SK-N-SH (cell line): ENCODE measurements around the gene SHB.

Experiments used
- ELF1 ChIP-seq: IDR thresholded peaks from 2 replicates; pipeline ENCODE4 v1.4.0; 2012
- EP300 ChIP-seq, 2 experiments: IDR thresholded peaks; 2 replicates each; pipeline versions ENCODE4 v1.4.0 to v1.6.1; 2012; ENCODE audit warnings: borderline replicate concordance in 1 of 2, low read depth in 1 of 2, low read length in 1 of 2
- EZH2phosphoT487 ChIP-seq: fragments of 200-600 bp; sonication (generic); IDR thresholded peaks from 2 replicates; pipeline ENCODE4 v1.6.1; 2017; ENCODE audit warnings: low read depth, mixed run types, mild to moderate bottlenecking, antibody characterized with exemption, moderate library complexity, borderline replicate concordance
- FOXJ3 ChIP-seq: sonication (generic); formaldehyde crosslinking; IDR thresholded peaks from 2 replicates; pipeline ENCODE4 v1.5.1; 2020; ENCODE audit warnings: mild to moderate bottlenecking, missing genetic modification reagents
- JUND ChIP-seq: IDR thresholded peaks from 2 replicates; pipeline ENCODE4 v1.4.0; 2012
- MAX ChIP-seq: IDR thresholded peaks from 2 replicates; pipeline ENCODE4 v1.4.0; 2012; ENCODE audit warnings: low read depth
- MXI1 ChIP-seq: IDR thresholded peaks from 2 replicates; pipeline ENCODE4 v1.6.1; 2012; ENCODE audit warnings: mild to moderate bottlenecking, low read depth, low read length, improper control_type of control experiment
- NFIC ChIP-seq: IDR thresholded peaks from 2 replicates; pipeline ENCODE4 v1.4.0; 2012; ENCODE audit warnings: borderline replicate concordance
- RCOR1 ChIP-seq: fragments of 150-350 bp; IDR thresholded peaks from 2 replicates; pipeline ENCODE4 v1.6.1; 2017; ENCODE audit warnings: antibody characterized with exemption, low read length
- RFX5 ChIP-seq: IDR thresholded peaks from 2 replicates; pipeline ENCODE4 v1.6.1; 2012; ENCODE audit warnings: mild to moderate bottlenecking, improper control_type of control experiment, low read length
- TCF12 ChIP-seq: IDR thresholded peaks from 2 replicates; pipeline ENCODE4 v1.4.0; 2012
- TEAD4 ChIP-seq: IDR thresholded peaks from 2 replicates; pipeline ENCODE4 v1.4.0; 2012; ENCODE audit warnings: mild to moderate bottlenecking, borderline replicate concordance; ENCODE audit not compliant: insufficient read depth
- YY1 ChIP-seq: IDR thresholded peaks from 2 replicates; pipeline ENCODE4 v1.4.0; 2012; ENCODE audit warnings: low read depth, mild to moderate bottlenecking
- TF ChIP-seq, protein P1 (sequence below): fragments of 200-600 bp; sonication (generic); IDR thresholded peaks from 2 replicates; pipeline ENCODE4 v1.6.1; 2017; ENCODE audit warnings: antibody characterized with exemption, mild to moderate bottlenecking, moderate library complexity

GRCh38 chr9:37876376-37876775 lies 192.7 kb downstream of the SHB start:
- TF ChIP-seq RCOR1 (no peak), JUND (no peak), MXI1 (no peak), EP300 (IDR thresholded peaks at IDR 0.05; ENCODE audit: borderline replicate concordance in 1 of 2, low read depth in 1 of 2, low read length in 1 of 2) (no peak), TCF12 (no peak), TEAD4 (no peak), EZH2phosphoT487 (no peak), NFIC (no peak), ELF1 (no peak), RFX5 (no peak), MAX (no peak), YY1 (no peak), FOXJ3 (no peak)
- TF ChIP-seq, protein P1, sequence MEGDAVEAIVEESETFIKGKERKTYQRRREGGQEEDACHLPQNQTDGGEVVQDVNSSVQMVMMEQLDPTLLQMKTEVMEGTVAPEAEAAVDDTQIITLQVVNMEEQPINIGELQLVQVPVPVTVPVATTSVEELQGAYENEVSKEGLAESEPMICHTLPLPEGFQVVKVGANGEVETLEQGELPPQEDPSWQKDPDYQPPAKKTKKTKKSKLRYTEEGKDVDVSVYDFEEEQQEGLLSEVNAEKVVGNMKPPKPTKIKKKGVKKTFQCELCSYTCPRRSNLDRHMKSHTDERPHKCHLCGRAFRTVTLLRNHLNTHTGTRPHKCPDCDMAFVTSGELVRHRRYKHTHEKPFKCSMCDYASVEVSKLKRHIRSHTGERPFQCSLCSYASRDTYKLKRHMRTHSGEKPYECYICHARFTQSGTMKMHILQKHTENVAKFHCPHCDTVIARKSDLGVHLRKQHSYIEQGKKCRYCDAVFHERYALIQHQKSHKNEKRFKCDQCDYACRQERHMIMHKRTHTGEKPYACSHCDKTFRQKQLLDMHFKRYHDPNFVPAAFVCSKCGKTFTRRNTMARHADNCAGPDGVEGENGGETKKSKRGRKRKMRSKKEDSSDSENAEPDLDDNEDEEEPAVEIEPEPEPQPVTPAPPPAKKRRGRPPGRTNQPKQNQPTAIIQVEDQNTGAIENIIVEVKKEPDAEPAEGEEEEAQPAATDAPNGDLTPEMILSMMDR: no peak
